ENCODE results near the gene TBC1D22A.

Gene TBC1D22A

GRCh38 chr22:46934746-46935491 is 172.5 kb downstream of the TBC1D22A start:
- H3K4me3 Mint-ChIP-seq, result no peak overlapping the region
- peaks cover 28% of the 10 kb centered on the region for H3K36me3 Mint-ChIP-seq
- DNase-seq (ENCODE audit: low spot score in 2 of 2), result no peak
- H3K4me1 Mint-ChIP-seq, result peaks cover 21% of the 10 kb centered on the region
- H3K9me3 Mint-ChIP-seq, result no peaks in the 10 kb centered on the region
- ATAC-seq (ENCODE audit: low read depth), result no peak
- peak overlapping the region; percentile 40 for H3K27ac Mint-ChIP-seq
- no peaks in the 10 kb centered on the region for H3K27me3 Mint-ChIP-seq

GRCh38 chr22:46935506-46936377 is 173.3 kb downstream of the TBC1D22A start:
- Mint-ChIP-seq H3K27me3 (no peaks in the 10 kb centered on the region), H3K36me3 (peaks cover 25% of the 10 kb centered on the region), H3K9me3 (no peaks in the 10 kb centered on the region), H3K4me3 (no peak overlapping the region), H3K4me1 (peaks cover 21% of the 10 kb centered on the region), H3K27ac (peak overlapping the region; percentile 40)
- ATAC-seq (ENCODE audit: low read depth) (no peak), DNase-seq (ENCODE audit: low spot score in 2 of 2) (no peak)

- Mint-ChIP-seq H3K27me3 (no peaks in the 10 kb centered on the region), H3K9me3 (no peaks in the 10 kb centered on the region), H3K27ac (no peak overlapping the region), H3K4me1 (peaks cover 21% of the 10 kb centered on the region), H3K36me3 (peaks cover 22% of the 10 kb centered on the region), H3K4me3 (no peak overlapping the region)
- ATAC-seq (ENCODE audit: low read depth) (no peak), DNase-seq (ENCODE audit: low spot score in 2 of 2) (no peak)
Observed at GRCh38 chr22:46936378-46936903, 174.0 kb downstream of the TBC1D22A start.

- Mint-ChIP-seq H3K4me1 (peaks cover 16% of the 10 kb centered on the region), H3K27me3 (no peaks in the 10 kb centered on the region), H3K27ac (no peak overlapping the region), H3K36me3 (peaks cover 17% of the 10 kb centered on the region), H3K4me3 (no peak overlapping the region), H3K9me3 (no peaks in the 10 kb centered on the region)
- ATAC-seq (ENCODE audit: low read depth), result no peak
- DNase-seq (ENCODE audit: low spot score in 2 of 2), result no peak
Observed at GRCh38 chr22:46937185-46937584, 174.7 kb downstream of the TBC1D22A start.

GRCh38 chr22:46937939-46938338 is 175.5 kb downstream of the TBC1D22A start:
- H3K27me3 Mint-ChIP-seq, result no peaks in the 10 kb centered on the region
- no peak overlapping the region for H3K4me3 Mint-ChIP-seq
- H3K9me3 Mint-ChIP-seq, result no peaks in the 10 kb centered on the region
- H3K27ac Mint-ChIP-seq, result no peak overlapping the region
- DNase-seq (ENCODE audit: low spot score in 2 of 2), result no peak
- peaks cover 18% of the 10 kb centered on the region for H3K36me3 Mint-ChIP-seq
- no peak for ATAC-seq (ENCODE audit: low read depth)
- peaks cover 18% of the 10 kb centered on the region for H3K4me1 Mint-ChIP-seq

GRCh38 chr22:46941968-46942798 is 179.7 kb downstream of the TBC1D22A start:
- Mint-ChIP-seq H3K36me3 (peaks cover 19% of the 10 kb centered on the region), H3K9me3 (no peaks in the 10 kb centered on the region), H3K27me3 (no peaks in the 10 kb centered on the region), H3K4me1 (peaks cover 15% of the 10 kb centered on the region), H3K4me3 (no peak overlapping the region), H3K27ac (peak overlapping the region; percentile 66)
- DNase-seq (ENCODE audit: low spot score in 2 of 2) (no peak), ATAC-seq (ENCODE audit: low read depth) (peak; percentile 62)

GRCh38 chr22:46942799-46943785 is 180.6 kb downstream of the TBC1D22A start:
- Mint-ChIP-seq H3K4me3 (no peak overlapping the region), H3K27ac (peak overlapping the region; percentile 66), H3K9me3 (no peaks in the 10 kb centered on the region), H3K4me1 (peaks cover 20% of the 10 kb centered on the region), H3K36me3 (peaks cover 24% of the 10 kb centered on the region), H3K27me3 (no peaks in the 10 kb centered on the region)
- ATAC-seq (ENCODE audit: low read depth) (peak; percentile 62), DNase-seq (ENCODE audit: low spot score in 2 of 2) (no peak)

GRCh38 chr22:46945481-46945880 is 183.0 kb downstream of the TBC1D22A start:
- no peak for ATAC-seq (ENCODE audit: low read depth)
- DNase-seq (ENCODE audit: low spot score in 2 of 2), result no peak
- H3K4me1 Mint-ChIP-seq, result peaks cover 13% of the 10 kb centered on the region
- H3K9me3 Mint-ChIP-seq, result no peaks in the 10 kb centered on the region
- H3K4me3 Mint-ChIP-seq, result no peak overlapping the region
- no peaks in the 10 kb centered on the region for H3K27me3 Mint-ChIP-seq
- peaks cover 25% of the 10 kb centered on the region for H3K36me3 Mint-ChIP-seq
- H3K27ac Mint-ChIP-seq, result no peak overlapping the region

GRCh38 chr22:46946383-46946962 is 184.0 kb downstream of the TBC1D22A start:
- no peak overlapping the region for H3K27ac Mint-ChIP-seq
- DNase-seq (ENCODE audit: low spot score in 2 of 2) (no peak), ATAC-seq (ENCODE audit: low read depth) (no peak)
- no peak overlapping the region for H3K4me3 Mint-ChIP-seq
- H3K4me1 Mint-ChIP-seq, result peaks cover 13% of the 10 kb centered on the region
- peaks cover 29% of the 10 kb centered on the region for H3K36me3 Mint-ChIP-seq
- no peaks in the 10 kb centered on the region for H3K27me3 Mint-ChIP-seq
- H3K9me3 Mint-ChIP-seq, result no peaks in the 10 kb centered on the region

- Mint-ChIP-seq H3K4me1 (peaks cover 17% of the 10 kb centered on the region), H3K27me3 (no peaks in the 10 kb centered on the region), H3K36me3 (peaks cover 31% of the 10 kb centered on the region), H3K9me3 (no peaks in the 10 kb centered on the region), H3K4me3 (no peak overlapping the region), H3K27ac (peak overlapping the region; percentile 11)
- no peak for DNase-seq (ENCODE audit: low spot score in 2 of 2)
- no peak for ATAC-seq (ENCODE audit: low read depth)
Observed at GRCh38 chr22:46947516-46948257, 185.2 kb downstream of the TBC1D22A start.

- Mint-ChIP-seq H3K27ac (no peak overlapping the region), H3K9me3 (no peaks in the 10 kb centered on the region), H3K4me3 (no peak overlapping the region), H3K36me3 (peaks cover 27% of the 10 kb centered on the region), H3K4me1 (peaks cover 17% of the 10 kb centered on the region), H3K27me3 (no peaks in the 10 kb centered on the region)
- no peak for ATAC-seq (ENCODE audit: low read depth)
- no peak for DNase-seq (ENCODE audit: low spot score in 2 of 2)
Observed at GRCh38 chr22:46948411-46949144, 186.1 kb downstream of the TBC1D22A start.
